Right renal cortex interstitium (tissue), 3 donors: ENCODE measurements around the gene PTCHD4. TPM values are rescaled to one million over a fixed set of nuclear protein-coding genes. Genes with fewer than 3 reads are reported as not detected.

Source experiments
- DNase-seq, 3 donors: peaks; one replicate each; pipeline ENCODE4 v3.0.0-alpha.2; 2013; ENCODE audit warnings: low read depth in 3 of 3, low spot score in 2 of 3
- polyA plus RNA-seq, 3 donors: library from polyadenylated mRNA; unstranded; fragments of 120-200 nt; gene quantifications; one replicate each; pipeline ENCODE4 v1.2.1, GENCODE V29; 2013; ENCODE audit not compliant: insufficient read length in 3 of 3

PTCHD4 gene
- polyA plus RNA-seq, 3 donors, result 1.8 to 2.5 (median 2.0) TPM

- DNase-seq, result no peak
Measured at GRCh38 chr6:48061265-48061990, 49.6 kb downstream of the PTCHD4 start.
